ENCODE data around the gene HCN4. TPM values are rescaled to one million over a fixed set of nuclear protein-coding genes. Genes with fewer than 3 reads are reported as not detected.
"Not testable (repeated sequence)": the region's sequence is repeated elsewhere in the genome, so short reads cannot be mapped to it uniquely, and the experiment has no call there.

The HCN4 gene
- not detected in 2 replicates for total RNA-seq
- long read RNA-seq: 0 reads

GRCh38 chr15:73368301-73369136 is at the start of gene HCN4:
TSS of gene HCN4 (minus strand) at chr15:73368958. CDS start at chr15:73368270, 688 bp downstream.
- no peaks in the 10 kb centered on the region for H3K9me3 Mint-ChIP-seq (ENCODE audit: unreplicated experiment)
- H3K4me3 Mint-ChIP-seq (ENCODE audit: unreplicated experiment): peak within 1 kb of the TSS; percentile 53
- no peak within 1 kb of the TSS for H3K27ac Mint-ChIP-seq (ENCODE audit: unreplicated experiment)
- peaks cover 72% of the 10 kb centered on the region for H3K27me3 Mint-ChIP-seq (ENCODE audit: unreplicated experiment)
- peaks cover 4% of the 10 kb centered on the region for H3K4me1 Mint-ChIP-seq (ENCODE audit: unreplicated experiment)
- DNase-seq (ENCODE audit: extremely low spot score, unreplicated experiment): no peak
- H3K36me3 Mint-ChIP-seq (ENCODE audit: unreplicated experiment): no peaks in the 10 kb centered on the region
- no peak for TF ChIP-seq CTCF (IDR thresholded peaks at IDR 0.05)

- no peak overlapping the region for H3K27ac Mint-ChIP-seq (ENCODE audit: unreplicated experiment)
- H3K27me3 Mint-ChIP-seq (ENCODE audit: unreplicated experiment): peaks cover 24% of the 10 kb centered on the region
- DNase-seq (ENCODE audit: extremely low spot score, unreplicated experiment): peak; percentile 49
- H3K4me1 Mint-ChIP-seq (ENCODE audit: unreplicated experiment): no peaks in the 10 kb centered on the region
- no peak overlapping the region for H3K4me3 Mint-ChIP-seq (ENCODE audit: unreplicated experiment)
- no peak for TF ChIP-seq CTCF (IDR thresholded peaks at IDR 0.05)
- no peaks in the 10 kb centered on the region for H3K36me3 Mint-ChIP-seq (ENCODE audit: unreplicated experiment)
- H3K9me3 Mint-ChIP-seq (ENCODE audit: unreplicated experiment): no peaks in the 10 kb centered on the region
These were observed 46.1 kb upstream of the HCN4 start for GRCh38 chr15:73414876-73415275.

GRCh38 chr15:73403171-73403570 is 34.4 kb upstream of the HCN4 start:
- no peak for TF ChIP-seq CTCF (IDR thresholded peaks at IDR 0.05)
- Mint-ChIP-seq H3K9me3 (ENCODE audit: unreplicated experiment) (no peaks in the 10 kb centered on the region), H3K27me3 (ENCODE audit: unreplicated experiment) (peaks cover 16% of the 10 kb centered on the region), H3K4me3 (ENCODE audit: unreplicated experiment) (no peak overlapping the region), H3K36me3 (ENCODE audit: unreplicated experiment) (no peaks in the 10 kb centered on the region), H3K4me1 (ENCODE audit: unreplicated experiment) (no peaks in the 10 kb centered on the region), H3K27ac (ENCODE audit: unreplicated experiment) (no peak overlapping the region)
- DNase-seq (ENCODE audit: extremely low spot score, unreplicated experiment): no peak

- H3K4me1 Mint-ChIP-seq (ENCODE audit: unreplicated experiment); H3K27ac Mint-ChIP-seq (ENCODE audit: unreplicated experiment); H3K27me3 Mint-ChIP-seq (ENCODE audit: unreplicated experiment); H3K9me3 Mint-ChIP-seq (ENCODE audit: unreplicated experiment); H3K36me3 Mint-ChIP-seq (ENCODE audit: unreplicated experiment); H3K4me3 Mint-ChIP-seq (ENCODE audit: unreplicated experiment); DNase-seq (ENCODE audit: extremely low spot score, unreplicated experiment): not testable (repeated sequence)
These were observed 31.5 kb upstream of the HCN4 start for GRCh38 chr15:73400222-73400621.

- no peak for DNase-seq (ENCODE audit: extremely low spot score, unreplicated experiment)
- no peaks in the 10 kb centered on the region for H3K36me3 Mint-ChIP-seq (ENCODE audit: unreplicated experiment)
- TF ChIP-seq CTCF (IDR thresholded peaks at IDR 0.05): no peak
- no peaks in the 10 kb centered on the region for H3K4me1 Mint-ChIP-seq (ENCODE audit: unreplicated experiment)
- H3K27me3 Mint-ChIP-seq (ENCODE audit: unreplicated experiment): peaks cover 6% of the 10 kb centered on the region
- no peak overlapping the region for H3K4me3 Mint-ChIP-seq (ENCODE audit: unreplicated experiment)
- H3K27ac Mint-ChIP-seq (ENCODE audit: unreplicated experiment): no peak overlapping the region
- H3K9me3 Mint-ChIP-seq (ENCODE audit: unreplicated experiment): no peaks in the 10 kb centered on the region
These were observed 30.1 kb upstream of the HCN4 start for GRCh38 chr15:73398861-73399260.
